Right ventricle myocardium superior (tissue), 1 donor: ENCODE data around the gene HAPLN1. TPM values are rescaled to one million over a fixed set of nuclear protein-coding genes. Genes with fewer than 3 reads are reported as not detected.
"Not testable (repeated sequence)": the region's sequence is repeated elsewhere in the genome, so short reads cannot be mapped to it uniquely, and the experiment has no call there.

Experiments
- ATAC-seq: fragments of 200-7000 bp; cut with Tn5 transposase; one replicate; pipeline ENCODE4 v1.9.1; 2020; ENCODE audit warnings: mild to moderate bottlenecking; ENCODE audit not compliant: poor library complexity
- DNase-seq: peaks from one replicate; pipeline ENCODE4 v3.0.0-alpha.2; 2020
- intact Hi-C: fragments of 100-400 bp; cut with DNase I; formaldehyde crosslinking; loops from one replicate; pipeline ENCODE4 v1.11.2; 2022
- long read RNA-seq: library from polyadenylated mRNA; unstranded; transcript quantifications from one replicate; pipeline ENCODE4 v2.0.0, GENCODE V29; 2021
- total RNA-seq: library from RNA; stranded (reverse); fragmentation: NEBNext Ultra II Directional; extraction: Animal tissue kit (Norgen Biotek cat#: 25700); gene quantifications from one replicate; pipeline ENCODE4 v1.2.1, GENCODE V29; 2021
- donor health status: DM: no; HTN: yes; CAD: no; lungs with severe emphysema.

The HAPLN1 gene
- 0.32 TPM for total RNA-seq
- long read RNA-seq, full-length matches to known transcripts = 4 of 4 reads
- long read RNA-seq, partial matches to known transcripts = 0 of 4 reads
- long read RNA-seq, other reads (novel, unspliced or antisense) = 0 of 4 reads

DNA sequence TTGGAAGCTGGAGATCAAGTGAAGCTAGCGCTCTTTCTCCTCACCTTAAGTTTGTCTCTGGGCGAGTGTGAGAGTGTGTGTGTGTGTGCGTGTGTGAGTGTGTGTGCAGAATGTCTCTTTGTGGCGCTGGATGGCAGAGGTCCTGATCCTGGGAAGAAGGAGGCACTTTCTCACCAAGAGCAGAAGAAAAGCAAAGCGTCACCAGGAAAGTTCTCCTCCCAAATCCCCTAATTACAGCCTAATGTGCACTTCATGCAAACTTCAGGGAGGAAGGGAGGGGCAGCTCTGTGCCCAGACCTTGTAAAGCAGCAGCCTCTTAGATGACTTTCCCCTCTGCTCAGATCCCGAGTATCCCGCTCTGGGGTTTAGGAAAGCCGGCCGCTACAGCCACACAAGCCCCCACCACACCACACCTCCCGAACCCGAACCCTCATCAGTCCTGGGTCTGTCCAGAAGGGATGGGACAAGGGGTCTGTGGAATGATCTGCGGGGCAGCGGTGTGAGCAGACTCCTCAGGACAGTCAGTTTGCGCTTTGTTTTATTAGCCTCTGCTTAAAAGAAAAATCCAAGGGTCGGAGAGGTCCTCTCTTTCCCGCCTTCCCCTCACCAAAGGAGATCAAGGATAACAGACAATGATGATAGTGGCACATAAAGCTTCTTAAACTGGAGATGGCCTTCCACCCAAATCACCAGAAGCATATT, at the start of gene HAPLN1:
Gene HAPLN1 (minus strand): TSS at position 20 of the 702 bp plus-strand sequence. CDS start 47,332 bp downstream, outside the sequence.
- ATAC-seq = no peak
- DNase-seq = no peak
- intact Hi-C loops = no loop called here

DNA sequence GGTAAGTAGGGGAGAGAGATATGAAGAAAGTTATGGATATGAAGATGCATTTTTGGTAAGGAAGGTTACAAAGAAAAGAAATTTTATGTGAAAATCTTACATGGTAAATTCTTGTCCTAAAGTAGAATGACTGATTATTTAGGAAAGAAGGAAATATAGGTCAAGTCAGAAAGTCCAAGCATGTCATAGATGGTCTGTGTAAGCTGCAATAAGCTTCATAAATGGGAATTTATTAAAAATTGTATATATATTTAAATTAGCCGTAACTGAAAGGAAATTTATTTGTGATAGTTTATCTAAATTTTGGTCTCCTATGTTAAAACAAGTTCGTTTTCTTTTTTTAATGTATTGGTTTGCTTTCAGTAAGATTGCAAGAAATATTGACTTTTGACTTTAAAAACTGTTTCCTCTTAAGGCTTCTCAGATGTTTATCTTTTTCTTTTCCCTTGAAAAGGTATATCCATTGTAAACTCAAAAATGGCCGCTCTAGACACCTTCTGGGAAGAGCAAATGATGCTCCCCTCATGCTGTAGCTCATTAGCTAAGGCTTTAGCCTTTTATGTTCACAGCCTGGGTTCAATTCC, 46.8 kb upstream of the HAPLN1 start:
- DNase-seq = no peak
- ATAC-seq = no peak
- intact Hi-C loops = no loop called here

DNA sequence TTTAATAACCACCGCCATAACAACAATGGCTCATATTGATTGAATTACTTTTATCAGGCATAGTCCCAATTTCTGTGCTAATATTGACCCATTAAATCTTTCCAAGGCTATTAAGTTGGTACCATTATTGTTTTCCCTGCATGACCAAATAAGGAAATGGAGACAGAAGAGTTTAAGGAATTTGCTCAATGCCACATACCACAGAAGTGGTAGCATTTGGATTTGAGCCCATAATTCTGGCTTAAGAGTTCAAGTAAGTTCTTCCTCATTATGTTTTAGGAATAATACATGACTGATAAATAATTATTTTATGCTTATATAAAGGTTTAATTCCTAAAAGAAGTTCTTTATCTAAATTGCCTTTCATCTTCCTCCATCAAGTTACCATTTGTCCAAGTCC, 43.4 kb upstream of the HAPLN1 start:
- no peak for ATAC-seq
- intact Hi-C loops = no loop called here
- DNase-seq = no peak

DNA sequence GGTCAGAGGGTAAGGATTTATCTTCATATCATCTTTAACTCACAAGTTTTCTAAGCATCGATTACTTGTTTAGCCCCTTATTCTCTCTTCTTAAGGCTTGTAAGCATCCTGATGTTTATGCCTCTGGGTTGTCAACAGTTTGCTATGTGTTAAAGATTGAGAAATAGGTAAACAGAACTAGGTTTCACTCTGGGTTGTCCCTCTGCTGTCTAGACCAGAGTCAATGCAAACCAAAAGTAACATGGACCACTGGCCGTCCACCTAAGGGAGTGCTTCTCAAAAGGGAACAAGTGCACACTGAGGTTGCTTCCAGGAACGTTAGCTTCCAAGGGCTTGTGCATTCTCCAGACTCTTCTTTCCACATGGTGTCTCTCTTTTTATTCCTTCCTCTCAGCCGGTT, 39.9 kb upstream of the HAPLN1 start:
- ATAC-seq (no peak), DNase-seq (no peak)
- intact Hi-C loops = no loop called here

DNA sequence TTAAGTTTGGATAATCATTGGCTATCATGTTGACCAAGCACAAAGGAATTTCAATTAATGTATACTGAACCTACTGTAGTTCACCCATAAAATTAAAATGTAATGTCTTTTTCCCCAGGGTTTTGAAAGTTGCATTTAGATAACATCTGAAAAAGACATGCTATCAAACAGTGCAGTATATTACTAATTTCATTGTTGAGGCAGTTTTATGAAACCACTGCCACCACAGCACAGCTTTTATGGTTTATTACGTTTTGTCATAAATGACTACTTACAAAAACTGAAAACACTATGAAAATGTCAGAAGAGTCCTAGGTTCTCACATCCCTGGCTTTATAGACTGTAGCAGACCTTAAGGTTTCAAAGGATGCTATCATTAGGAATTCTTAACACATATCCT, 32.0 kb upstream of the HAPLN1 start:
- ATAC-seq = no peak
- intact Hi-C loops = no loop called here

DNA sequence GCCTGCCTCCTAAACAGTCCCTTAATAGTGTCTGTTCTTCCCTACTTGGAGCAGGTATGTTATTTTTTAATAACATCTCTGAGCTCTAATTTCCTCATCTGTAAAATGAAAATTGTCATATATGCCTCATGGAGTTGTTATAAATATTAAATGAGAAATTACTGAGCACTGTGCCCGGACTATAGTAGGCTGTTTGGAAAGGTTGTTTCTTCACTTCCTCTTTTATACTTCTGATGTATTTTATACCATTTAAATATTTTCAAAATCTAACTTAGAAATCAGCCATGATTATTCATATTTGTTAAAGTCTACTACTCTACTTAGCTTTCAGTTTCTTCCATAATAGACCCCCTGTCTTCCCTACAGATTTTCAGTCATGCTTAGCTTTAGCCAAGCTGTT, 30.5 kb upstream of the HAPLN1 start:
- no peak for ATAC-seq
- intact Hi-C loops = no loop called here
- no peak for DNase-seq

More for the DNA sequence above, 32.0 kb upstream of the HAPLN1 start:
- no peak for DNase-seq

DNA sequence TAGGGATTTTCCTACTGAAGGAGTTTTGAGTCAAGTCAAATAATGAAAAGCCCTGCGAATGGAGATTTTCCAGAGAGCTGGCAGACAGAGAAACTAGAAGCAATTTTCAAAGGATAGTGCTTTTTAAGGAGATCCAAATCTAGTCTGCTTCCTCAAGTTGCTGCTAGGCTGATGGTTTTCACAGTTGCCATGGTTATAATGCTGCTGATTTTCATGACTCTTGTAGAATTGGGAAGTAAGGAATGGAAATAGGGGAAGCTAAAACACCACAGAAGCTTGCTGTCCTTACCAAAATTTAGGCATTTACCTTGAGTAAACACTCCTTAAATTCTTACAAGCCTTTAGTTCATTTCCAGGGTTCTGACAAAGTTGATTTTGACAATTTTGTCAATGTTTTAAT, 30.1 kb upstream of the HAPLN1 start:
- DNase-seq (no peak), ATAC-seq (peak; percentile 41)
- intact Hi-C loops = no loop called here

DNA sequence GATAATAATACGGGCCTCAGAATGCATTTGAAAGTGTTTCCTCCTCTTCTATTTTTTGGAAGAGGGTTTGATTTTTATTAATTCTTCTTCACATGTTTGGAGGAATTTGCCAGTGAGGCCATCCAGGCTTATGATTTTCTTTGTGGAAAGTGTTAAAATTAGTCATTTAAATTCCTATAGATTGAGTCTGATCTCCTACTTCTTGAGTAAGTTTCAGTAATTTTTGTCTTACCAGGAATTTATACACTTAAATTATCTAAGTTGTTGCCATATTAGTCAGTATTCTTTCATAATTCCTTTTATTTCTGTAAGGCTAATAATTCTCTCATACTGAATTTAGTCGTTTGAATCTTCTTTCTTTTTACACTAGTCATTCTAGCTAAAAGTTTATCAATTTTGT, 25.2 kb upstream of the HAPLN1 start:
- intact Hi-C loops = no loop called here
- DNase-seq (no peak), ATAC-seq (no peak)

DNA sequence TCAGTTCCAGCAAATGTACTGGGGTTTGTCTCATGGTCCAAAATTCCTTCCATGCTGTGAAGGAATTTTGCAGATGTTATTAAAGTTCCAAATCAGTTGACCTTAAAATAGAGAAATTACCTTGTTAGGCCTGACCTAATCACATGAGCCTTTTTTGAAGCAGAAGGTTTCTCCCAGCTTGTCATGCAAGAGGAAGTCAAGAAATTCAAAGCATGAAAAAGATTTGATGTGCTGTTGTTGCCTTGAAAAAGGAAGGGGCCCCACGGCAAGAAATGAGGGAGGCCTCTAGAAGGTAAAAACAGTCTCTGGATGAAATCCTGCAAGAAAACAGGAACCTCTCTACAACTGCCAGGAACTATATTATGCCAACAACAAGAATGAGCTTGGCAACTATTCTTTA, 24.2 kb upstream of the HAPLN1 start:
- no peak for DNase-seq
- intact Hi-C loops = no loop called here
- no peak for ATAC-seq

DNA sequence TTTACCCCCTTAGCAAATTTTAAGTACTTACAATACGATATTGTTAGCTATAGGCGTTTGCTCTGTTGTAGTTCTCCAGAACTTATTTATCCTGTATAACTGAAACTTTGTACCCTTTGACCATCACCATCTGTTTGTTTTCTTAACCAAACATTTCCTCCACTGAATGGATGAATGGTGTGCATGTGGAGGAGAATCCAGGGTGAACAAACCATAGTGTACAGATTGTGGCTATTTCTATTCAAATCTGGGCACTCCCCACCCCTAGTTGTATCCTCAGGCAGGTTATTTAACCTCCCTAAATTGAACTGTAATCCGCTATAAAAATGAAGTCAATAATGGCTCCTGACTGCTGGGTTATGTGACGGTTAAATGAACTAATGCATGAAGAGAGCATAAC, 21.4 kb upstream of the HAPLN1 start:
- no peak for ATAC-seq
- intact Hi-C loops = no loop called here
- no peak for DNase-seq

DNA sequence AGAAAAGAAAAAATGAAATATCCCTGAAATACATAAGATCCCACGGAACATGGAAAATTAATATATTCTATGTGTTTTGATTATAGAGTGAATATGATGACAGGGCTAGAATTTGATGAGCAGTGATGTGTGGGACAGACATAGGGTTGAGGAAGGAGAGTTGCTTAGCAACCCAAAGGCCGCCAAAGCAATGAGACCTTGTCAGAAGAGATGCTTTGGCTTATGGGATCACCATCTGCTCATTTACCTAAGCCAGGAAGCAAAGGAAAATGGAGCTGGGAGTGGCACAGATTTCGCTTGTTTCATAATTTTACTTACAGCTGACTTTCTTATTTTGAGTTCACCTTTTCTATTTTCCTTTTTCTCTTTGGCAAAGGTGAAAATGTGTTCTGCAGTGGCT, 20.9 kb upstream of the HAPLN1 start:
- DNase-seq (no peak), ATAC-seq (no peak)
- intact Hi-C loops = no loop called here

DNA sequence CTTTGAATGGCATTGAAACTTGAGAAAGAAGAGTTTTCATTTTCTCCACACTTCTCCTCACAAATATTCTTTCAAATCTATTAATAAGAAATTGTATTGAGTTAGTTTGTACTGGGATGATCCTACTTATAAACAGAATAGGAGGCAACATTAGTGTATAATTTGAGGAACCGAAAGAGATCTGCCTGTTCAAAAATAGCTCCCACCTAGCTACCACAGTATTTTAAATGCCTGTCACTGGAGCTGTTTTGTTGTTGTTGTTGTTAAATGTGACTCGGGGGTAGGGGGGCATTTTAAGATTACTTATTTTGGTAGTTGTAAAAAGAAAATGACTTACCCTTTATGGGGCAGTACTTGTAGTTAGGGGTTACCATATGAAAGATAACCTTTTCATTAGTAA, 20.1 kb upstream of the HAPLN1 start:
- intact Hi-C loops = no loop called here
- DNase-seq (no peak), ATAC-seq (no peak)

DNA sequence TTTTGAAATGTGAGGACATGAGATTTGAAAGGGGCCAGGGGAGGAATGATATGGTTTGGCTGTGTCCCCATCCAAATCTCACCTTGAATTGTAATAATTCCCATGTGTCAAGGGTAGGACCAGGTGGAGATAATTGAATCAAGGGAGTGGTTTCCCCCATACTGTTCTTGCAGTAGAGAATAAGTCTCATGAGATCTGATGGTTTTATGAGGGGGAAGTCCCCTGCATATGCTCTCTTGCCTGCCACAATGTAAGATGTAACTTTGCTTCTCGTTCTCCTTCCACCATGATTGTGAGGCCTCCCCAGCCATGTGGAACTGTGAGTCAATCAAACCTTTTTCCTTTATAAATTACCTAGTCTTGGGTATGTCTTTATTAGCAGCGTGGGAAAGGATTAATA, 15.5 kb upstream of the HAPLN1 start:
- ATAC-seq, intact Hi-C loops, DNase-seq: not testable (repeated sequence)

DNA sequence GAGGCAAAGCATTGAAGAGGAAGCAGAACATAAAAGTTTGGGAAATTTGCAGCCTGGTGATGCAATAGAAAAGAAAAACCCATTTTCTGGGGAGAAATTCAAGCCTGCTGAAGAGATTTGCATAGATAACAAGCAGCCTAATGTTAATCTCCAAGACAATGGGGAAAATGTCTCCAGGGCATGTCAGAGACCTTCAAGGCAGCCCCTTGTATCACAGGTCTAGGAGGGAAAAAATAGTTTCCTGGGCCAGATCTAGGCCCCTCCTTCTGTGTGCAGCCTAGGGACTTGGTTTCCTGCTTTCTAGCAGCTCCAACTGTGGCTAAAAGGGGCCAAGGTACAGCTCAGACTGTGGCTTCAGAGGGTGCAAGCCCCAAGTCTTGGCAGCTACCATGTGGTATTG, 14.4 kb upstream of the HAPLN1 start:
- intact Hi-C loops, DNase-seq, ATAC-seq: not testable (repeated sequence)

DNA sequence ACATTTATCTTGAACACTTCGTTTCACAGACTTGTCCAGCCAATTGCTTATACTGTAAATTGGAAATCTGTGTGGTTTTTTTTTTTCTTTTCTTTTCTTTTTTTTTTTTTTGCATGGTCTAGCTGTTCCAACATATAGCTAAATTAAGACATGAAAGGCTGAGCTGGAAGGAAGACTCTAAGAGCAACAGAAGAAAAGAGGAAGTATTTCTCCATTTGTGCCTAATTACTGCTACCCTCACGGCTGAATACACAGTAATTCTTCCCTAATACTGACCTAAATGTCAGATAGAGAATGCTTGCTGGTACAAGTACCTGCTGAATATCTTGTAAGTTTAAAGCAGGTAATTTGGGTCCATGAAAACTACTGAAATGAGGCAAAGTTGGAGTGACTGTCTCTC, 11.0 kb upstream of the HAPLN1 start:
- DNase-seq = no peak
- ATAC-seq = no peak
- intact Hi-C loops = no loop called here

DNA sequence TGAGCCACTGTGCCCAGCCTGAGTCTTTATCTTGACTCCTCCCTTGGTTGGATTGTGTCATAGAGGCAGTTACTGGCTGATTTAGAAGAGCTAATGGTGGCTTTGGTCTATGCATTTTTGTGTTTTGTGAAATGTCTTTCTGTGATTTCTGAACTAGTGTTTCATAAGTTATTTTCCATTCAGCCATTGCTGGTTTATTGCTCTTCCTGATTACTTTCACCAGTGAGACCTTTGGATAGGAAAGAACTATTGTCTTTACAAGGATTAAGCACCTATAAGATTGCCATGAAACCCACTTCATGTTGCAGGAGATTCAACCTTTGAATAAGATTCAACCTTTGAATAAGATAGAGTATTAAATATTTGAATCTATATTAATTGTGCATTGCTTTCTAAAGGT, 8.7 kb upstream of the HAPLN1 start:
- intact Hi-C loops = no loop called here

DNA sequence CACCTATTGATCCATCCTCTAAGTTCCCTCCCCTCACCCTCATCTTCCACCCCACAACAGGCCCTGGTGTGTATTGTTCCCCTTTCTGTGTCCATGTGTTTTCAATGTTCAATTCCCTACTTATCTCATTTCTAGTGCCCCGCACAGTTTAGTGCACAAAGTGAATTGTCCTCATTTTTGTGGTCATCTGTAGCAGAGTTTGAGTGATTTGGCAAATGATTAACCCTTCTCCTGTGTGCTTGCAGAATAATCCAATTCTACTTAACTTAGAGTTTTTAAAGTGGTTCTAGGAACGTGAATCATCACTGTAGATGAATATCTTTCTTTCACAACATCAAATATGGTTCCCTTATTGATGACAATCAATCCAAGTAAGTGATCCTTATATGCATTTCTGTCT, 6.3 kb upstream of the HAPLN1 start:
- no peak for ATAC-seq
- DNase-seq = no peak

More for the DNA sequence above, 8.7 kb upstream of the HAPLN1 start:
- ATAC-seq (no peak), DNase-seq (no peak)

DNA sequence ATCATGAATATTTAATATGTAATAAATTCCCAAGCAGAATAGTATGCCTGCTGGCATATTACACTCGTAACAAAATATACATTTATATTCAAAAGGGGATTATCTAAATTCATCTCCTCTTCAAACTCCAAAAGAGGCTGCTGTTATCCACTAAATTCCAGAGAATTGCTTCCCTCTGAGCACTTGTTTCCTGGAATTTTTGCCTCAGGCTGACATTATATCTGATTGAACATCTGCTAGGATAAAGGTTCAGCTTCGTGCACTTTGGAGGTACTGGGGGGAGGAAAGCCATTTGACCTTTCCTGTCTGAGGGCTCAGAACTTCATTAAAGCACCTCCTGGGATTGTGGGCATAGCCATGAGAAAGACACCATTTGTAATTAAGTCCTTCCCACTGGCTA, 4.3 kb upstream of the HAPLN1 start:
- ATAC-seq (no peak), DNase-seq (no peak)
- intact Hi-C loops = no loop called here

More for the DNA sequence above, 6.3 kb upstream of the HAPLN1 start:
- intact Hi-C loops = no loop called here

DNA sequence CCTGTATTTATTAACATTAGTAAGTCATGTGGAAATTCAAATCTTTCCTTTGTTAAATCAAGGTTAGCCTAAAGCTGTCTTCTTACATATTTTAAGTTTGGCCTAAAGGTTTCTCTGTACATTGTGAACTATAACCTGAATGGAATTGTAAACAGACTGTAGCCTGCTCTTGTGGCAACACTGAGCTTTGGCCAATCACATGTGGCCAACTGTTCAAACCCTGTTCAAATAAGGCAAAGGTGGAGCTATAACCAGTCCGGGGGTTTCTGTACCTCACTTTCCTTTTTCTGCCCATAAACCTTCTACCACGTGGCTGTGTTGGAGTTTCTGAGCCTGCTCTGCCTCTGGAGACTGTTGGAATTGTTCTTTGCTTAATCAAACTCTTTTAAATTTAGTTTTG, 3.3 kb upstream of the HAPLN1 start:
- intact Hi-C loops = no loop called here
- ATAC-seq = no peak
- no peak for DNase-seq

DNA sequence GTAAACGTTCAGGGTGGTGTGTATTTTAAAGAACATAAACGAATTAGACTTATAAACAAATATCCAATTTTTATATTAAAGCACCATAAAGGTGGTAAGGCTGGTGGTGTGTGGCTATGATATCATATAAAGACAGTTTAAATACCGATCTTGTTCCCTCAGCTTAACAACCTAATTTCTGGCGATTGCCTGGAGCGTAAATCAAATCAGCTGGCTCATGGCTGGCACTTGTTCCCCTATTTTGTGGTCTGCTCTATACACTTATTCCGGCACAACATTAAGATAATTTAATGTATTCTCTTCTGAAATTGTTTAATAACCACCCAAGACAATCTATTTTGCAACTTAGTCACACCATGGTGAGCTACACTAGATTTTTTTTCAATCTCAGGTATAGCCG, 2.4 kb upstream of the HAPLN1 start:
- intact Hi-C loops = no loop called here
- DNase-seq = no peak
- no peak for ATAC-seq
